Midbrain (tissue), 1 donor: ENCODE measurements around the gene FAM111A.
A peak's percentile ranks its signal among the peaks of the same experiment; 100 is the strongest.

Source experiments
- DNase-seq: peaks from one replicate; lab custom pipeline; 2025; lab: John Stamatoyannopoulos, UW

FAM111A gene

DNA sequence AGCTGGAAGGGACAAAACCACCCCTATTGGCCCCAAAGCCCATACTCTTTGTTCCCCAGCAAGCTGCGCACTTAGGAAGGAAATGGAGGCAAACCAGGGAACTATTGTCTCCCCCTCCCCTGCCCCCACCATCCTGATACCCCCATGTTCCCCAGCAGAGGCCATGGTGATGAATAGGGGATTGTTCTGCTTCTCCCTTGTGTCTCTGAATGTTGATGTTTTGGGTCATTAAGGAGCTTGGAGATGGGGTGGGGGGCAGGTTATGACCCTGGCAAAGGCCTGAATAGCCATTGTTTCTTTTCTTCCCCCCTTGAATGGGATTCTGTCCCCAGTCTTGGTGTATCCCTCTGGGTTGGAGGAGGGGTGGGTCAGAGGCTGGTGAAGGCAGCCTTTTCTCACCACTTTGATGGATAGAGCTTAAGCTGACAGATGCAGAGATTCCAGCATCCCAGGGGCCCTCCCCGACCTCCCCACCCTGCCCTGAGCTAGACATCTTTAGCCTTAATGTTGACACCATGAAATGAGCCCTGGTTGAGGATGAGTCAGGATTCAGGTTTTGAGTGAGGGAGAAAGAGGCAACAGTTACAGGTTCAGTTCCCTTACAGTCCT is 37.6 kb downstream of the FAM111A start:
- DNase-seq: peak; percentile 60

GRCh38 chr11:59180907-59181306 is 38.3 kb downstream of the FAM111A start:
- no peak for DNase-seq

GRCh38 chr11:59181746-59182456 is 39.2 kb downstream of the FAM111A start:
- no peak for DNase-seq

DNA sequence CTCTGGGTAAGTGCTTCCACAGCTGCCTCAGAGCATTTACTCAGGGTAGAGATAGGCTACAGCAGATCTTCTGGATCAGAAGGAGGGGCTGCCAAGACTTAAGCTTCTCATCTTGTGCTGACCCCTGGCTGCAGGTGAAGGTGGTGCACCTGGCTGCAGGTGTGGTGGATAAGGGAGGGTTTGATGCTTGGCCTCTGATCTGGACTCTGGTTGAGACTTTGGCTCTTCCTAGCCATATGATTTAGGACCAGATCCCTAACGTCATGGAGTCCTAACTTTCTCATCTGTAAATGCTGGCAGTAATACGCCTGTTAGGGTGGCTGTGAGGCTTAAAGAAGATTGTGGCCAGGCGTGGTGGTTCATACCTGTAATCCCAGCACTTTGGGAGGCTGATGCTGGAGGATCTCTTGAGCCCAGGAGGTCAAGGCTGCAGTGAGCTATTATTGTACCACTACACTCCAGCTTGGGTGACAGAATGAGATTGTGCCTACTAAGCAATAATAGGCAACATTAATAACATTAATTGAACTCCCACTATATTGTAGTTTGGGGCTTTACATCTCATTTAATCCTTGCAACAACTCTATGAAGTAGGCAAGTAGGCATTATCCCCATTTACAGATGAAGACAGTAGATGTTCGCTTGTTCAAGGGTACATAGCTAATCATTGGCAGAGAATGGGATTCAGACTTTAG is 39.9 kb downstream of the FAM111A start:
- DNase-seq: no peak

- DNase-seq: no peak
These were observed 41.1 kb downstream of the FAM111A start for GRCh38 chr11:59183771-59184170.

DNA sequence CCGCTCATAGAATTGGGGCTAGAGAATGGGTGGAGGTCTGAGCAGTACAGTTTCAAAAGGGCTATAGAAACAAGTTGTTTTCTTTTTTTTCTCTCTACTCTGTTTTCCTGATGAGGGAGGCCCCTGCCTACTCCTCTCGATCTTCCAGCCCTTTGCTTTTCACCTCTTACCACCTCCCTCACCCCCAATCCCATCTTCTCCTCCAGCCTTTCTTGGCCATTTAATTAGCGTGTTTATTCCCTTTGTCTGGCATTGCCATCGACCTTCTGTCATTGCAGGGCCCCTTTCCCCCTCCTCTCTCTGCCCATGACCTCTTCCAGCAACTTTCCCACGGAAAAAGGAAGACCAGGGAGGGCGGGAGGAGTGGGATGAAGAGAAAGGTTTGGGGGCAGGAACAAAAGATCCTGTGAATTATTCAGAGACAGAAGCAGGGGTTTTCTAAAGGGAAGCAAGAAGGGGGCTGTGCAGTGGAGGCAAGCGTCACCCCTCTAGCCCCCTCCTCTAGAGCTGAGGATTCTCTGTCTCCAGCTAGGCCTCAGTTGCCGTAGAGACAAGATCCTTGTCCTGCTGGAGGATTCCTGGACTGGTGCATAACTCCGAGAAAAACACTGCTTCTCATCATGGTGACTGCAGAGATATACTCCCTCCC is 42.2 kb downstream of the FAM111A start:
- DNase-seq: no peak

- no peak for DNase-seq
These were observed 42.8 kb downstream of the FAM111A start for GRCh38 chr11:59185386-59185945.

GRCh38 chr11:59186130-59186594 is 43.5 kb downstream of the FAM111A start:
- DNase-seq: peak; percentile 37

DNA sequence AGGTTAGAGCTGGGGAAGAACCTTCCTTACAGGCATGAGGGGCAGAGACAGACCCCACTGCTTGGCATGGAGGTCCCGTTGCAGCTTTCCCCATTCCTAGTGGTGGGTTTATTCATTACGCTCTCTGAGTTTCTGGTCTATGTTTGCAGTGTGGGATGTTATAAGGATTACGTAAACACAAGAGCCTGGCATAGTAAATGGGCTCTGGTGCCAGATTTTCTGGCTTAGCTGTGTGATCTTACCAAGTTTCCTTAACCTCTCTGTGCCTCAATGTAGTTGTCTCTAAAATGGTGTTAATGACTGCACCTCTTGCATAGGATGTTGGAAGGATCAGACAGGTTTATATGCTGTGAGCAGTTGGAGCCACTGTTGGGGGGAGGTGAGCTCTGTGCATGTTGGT is 44.4 kb downstream of the FAM111A start:
- DNase-seq: no peak

- no peak for DNase-seq
These were observed 44.9 kb downstream of the FAM111A start for GRCh38 chr11:59187587-59187986.

- DNase-seq: no peak
These were observed 46.3 kb downstream of the FAM111A start for GRCh38 chr11:59188954-59189353.

- DNase-seq: no peak
These were observed 47.3 kb downstream of the FAM111A start for GRCh38 chr11:59189986-59190385.

DNA sequence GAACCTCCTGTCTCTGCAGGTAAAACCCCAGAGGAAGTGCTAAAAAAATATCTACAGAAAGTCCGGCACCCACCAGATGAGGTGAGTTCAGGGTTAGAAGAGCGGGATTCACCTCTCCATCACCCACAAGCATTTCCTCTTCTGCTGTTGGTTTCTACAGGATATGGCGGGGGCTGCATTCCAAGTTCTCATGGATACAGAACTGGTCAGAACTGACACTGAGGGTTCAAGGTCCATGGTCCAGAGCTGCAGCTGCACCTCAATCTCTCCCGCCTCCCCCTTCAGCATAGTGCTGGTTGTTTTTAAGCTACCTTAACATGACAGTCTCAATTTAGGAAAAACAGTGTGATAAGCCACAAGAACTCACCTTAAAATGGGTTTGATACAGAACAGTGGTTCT is 48.4 kb downstream of the FAM111A start:
- no peak for DNase-seq

DNA sequence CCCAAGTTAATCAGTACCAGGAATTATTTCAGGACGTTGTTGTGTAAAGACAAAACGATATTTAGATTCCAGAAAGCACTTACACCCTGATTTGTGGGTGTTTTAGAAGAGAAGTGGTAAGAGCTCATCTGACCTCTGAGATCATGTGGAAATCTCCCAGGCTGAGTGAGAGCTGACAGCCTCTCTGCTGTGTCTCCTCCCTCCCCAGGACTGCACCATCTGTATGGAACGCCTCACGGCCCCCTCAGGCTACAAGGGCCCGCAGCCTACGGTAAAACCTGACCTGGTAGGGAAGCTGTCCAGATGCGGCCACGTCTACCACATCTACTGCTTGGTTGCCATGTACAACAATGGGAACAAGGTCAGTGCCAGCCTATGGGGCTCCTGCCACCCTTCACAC is 49.2 kb downstream of the FAM111A start:
- DNase-seq: no peak

DNA sequence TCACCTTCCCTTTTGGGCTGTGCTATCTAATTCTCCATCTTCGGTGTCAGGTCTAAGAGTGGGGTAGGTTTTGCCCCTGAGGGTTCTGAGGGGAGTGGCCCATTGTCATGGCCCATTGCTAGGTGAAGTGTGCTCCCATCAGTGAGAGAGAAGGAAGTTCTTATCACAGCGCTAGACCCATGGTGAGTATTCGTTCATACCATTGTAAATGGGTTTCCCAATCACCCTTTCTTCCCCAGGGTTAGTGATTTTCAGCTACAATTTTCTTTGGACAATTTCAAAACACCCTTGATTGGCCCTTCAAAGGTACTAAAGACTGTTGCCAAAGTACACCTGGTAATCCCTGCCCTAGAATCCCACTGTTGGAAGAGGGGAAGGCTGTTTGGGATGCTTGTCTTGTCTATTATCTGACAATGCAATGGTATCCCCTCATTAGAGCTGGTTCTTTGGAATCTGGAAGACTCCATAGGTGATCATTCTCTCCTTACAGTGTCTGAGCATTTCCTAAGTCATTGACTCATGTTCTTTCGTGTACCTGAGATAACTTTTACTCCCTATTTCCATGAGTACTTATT is 49.9 kb downstream of the FAM111A start:
- DNase-seq: no peak

DNA sequence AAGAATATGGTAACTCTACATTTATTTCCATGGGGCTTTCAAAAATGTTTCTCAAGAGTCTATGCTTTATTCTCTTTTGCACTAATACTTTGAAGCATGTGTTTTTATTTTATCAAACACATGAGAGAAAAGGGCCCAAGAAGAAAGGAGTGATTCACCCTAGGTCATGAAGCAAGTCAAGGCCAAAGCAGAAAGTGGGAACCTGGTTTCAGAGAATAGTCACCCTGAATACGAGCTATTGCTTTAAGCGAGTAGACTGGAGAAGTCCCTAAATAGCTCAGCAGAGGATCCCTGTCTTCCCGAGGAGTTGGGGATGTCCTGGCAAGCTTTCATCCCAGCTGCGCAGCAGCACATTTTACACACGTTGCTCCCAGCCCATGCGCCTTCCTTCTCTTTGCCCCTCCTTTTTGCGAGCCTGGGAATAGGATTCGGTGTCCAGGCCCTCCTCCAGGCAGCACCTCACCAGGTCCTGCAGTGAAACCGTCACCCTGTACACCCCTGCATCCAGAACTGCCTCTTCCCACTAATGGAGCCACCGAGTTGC is 51.0 kb downstream of the FAM111A start:
- no peak for DNase-seq

GRCh38 chr11:59195586-59195985 is 52.9 kb downstream of the FAM111A start:
- DNase-seq: no peak

DNA sequence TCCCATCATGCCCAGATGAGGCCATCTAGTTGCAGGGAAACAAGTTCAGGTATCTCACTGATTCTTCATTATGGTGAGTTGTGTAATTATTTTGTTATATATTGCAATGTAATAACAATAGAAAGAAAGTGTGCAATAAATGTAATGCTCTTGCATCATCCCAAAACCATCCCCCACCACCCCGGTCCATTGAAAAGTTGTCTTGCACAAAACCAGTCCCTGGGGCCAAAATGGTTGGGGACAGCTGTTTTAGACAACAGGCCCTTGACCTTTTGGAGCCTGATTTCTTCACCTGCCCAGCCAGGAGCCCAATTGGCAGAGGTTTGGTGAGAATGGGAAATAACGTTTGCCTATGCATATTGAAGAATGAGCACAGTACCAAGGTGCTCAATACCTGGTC is 54.1 kb downstream of the FAM111A start:
- no peak for DNase-seq

DNA sequence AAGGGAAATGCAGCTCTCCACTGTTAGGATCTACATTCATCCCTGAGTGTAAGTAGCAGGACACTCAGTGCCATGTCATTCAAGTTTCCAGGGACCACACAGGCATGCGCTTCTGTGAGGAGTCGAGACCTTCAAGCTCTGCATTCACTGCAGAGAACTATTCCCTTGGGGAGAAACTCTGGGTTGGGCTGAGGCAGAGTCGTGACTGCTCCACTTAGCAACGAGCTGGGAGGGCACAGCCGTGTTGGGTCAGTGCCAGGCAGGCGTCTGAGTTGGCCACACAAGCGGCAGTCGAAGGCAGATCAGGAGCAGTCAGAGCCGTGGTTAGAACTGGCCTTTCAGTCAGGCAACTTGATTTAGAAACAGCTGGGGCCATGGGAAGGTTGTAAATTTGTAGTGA is 55.3 kb downstream of the FAM111A start:
- peak; percentile 83 for DNase-seq

DNA sequence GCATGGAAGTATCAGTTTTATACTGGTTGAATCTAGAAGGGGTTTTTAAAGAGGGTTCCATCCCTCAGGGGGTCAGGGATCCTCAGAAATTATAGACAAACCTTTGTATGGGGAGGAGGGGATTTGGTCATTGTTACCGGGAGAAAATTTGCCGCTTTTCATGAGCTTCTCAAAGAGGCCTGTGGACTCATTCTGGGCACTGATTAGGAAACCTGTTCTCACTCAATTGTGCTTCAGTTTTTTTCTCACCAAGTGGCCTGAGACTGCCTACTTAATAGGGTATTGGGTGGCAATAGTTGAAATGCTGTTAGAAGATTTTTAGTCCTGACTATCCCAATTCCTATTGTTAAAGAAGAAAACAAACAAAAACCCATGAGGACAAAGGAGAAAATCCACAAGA is 56.1 kb downstream of the FAM111A start:
- DNase-seq: no peak

GRCh38 chr11:59199546-59200422 is 57.1 kb downstream of the FAM111A start:
- no peak for DNase-seq
